ENCODE results near the gene INSC.

The INSC gene

DNA sequence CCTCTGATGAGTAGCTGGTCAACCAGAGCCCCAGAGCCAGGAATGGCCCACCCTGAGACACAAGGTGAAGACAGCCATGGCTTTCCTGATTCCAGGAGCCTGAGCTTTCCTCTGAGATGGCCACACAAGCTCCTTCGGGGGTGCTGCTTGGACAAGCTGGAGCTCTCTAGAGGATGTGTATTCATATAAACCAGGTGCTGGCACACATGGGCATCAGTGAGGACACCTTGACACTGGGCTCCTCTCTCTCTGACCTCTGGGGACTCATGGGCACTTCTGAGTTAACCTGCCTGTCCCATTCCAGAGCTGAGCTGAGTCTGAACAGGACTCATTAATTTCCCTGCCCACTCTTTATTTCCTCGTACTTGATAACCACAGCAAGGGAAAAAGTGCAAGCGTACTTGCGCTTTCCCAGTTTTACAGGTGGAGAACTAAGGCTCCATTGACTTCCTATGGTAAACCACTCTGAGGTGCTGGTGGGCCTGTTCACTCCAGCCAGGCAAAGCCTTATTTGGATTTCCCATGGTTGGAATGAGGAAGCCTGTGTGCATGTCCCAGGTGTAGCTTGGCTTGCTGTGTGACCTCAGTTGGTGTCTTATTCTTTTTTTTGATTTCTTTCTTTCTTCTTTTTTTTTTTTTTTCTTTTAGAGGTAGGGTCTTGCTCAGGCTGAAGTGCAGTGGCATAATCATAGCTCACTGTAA, 25.4 kb downstream of the INSC start:
- no peak overlapping the region for H3K4me3 ChIP-seq (ENCODE audit: control insufficient read depth, low read depth, low read length)
- TF ChIP-seq, protein P1, sequence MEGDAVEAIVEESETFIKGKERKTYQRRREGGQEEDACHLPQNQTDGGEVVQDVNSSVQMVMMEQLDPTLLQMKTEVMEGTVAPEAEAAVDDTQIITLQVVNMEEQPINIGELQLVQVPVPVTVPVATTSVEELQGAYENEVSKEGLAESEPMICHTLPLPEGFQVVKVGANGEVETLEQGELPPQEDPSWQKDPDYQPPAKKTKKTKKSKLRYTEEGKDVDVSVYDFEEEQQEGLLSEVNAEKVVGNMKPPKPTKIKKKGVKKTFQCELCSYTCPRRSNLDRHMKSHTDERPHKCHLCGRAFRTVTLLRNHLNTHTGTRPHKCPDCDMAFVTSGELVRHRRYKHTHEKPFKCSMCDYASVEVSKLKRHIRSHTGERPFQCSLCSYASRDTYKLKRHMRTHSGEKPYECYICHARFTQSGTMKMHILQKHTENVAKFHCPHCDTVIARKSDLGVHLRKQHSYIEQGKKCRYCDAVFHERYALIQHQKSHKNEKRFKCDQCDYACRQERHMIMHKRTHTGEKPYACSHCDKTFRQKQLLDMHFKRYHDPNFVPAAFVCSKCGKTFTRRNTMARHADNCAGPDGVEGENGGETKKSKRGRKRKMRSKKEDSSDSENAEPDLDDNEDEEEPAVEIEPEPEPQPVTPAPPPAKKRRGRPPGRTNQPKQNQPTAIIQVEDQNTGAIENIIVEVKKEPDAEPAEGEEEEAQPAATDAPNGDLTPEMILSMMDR (conservative IDR thresholded peaks at IDR 0.05; ENCODE audit: control insufficient read depth, insufficient read depth, low read depth, low read length), result no peak
- no peak for DNase-seq (ENCODE audit: low read depth)

DNA sequence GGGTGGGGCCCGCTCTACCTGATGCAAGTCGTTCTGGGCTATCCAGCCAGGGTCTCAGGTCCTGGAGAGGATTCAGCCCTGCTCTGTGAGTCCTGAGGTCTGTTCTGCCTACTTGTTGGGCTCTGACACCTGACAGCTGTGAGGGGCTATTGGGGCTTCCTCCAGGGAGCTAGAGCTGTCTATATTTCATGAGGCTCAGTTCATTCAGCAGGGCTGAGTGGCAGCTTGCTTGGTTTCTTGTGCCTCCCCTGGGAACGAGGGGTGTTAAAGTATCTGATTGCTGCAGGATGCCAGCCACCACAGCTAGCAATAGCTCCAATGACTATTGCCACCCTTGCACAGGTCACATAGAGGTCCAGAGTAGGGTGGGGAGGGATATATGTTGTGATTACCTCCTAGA, 26.7 kb downstream of the INSC start:
- DNase-seq (ENCODE audit: low read depth), result no peak
- TF ChIP-seq, protein P1 (conservative IDR thresholded peaks at IDR 0.05; ENCODE audit: control insufficient read depth, insufficient read depth, low read depth, low read length), result no peak
- H3K4me3 ChIP-seq (ENCODE audit: control insufficient read depth, low read depth, low read length), result no peak overlapping the region

DNA sequence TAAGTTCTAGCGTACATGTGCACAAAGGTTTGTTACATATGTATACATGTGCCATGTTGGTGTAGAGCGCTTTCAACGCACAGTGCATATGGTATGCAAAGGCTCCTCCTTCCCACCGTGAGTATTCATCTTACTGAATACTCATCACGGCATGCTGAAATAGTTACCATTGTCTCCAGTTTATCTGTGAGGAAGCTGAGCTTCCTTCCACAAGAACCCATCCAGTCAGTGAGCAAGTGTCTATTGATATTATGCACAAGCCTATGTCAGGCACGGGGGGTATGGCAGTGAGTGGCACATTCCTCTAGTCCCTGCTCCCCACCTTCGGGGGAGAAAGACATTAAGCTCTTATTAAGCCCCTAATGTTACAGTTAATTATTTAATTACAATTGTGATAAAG, 28.1 kb downstream of the INSC start:
- TF ChIP-seq, protein P1 (conservative IDR thresholded peaks at IDR 0.05; ENCODE audit: control insufficient read depth, insufficient read depth, low read depth, low read length), result no peak
- no peak for DNase-seq (ENCODE audit: low read depth)
- no peak overlapping the region for H3K4me3 ChIP-seq (ENCODE audit: control insufficient read depth, low read depth, low read length)

DNA sequence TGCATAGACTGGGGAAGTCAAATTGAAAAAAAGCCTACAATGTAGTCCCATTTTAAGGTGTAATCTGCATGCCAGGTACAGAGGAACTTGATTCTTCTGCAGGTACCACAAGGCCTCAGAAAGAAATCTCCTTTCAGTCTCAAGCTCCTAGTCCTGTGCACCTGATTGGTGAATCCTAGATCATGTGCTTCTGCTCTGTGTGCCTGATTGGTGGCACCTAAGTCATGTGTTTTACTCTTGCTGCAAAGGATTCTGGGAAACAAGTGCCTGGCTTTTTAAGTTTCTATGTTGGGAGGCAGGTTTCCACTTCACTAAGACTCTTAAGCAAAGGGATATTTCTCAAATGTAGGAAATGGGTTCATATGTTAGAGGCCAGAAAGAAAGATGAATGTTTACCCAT, 29.1 kb downstream of the INSC start:
- TF ChIP-seq, protein P1 (conservative IDR thresholded peaks at IDR 0.05; ENCODE audit: control insufficient read depth, insufficient read depth, low read depth, low read length), result no peak
- DNase-seq (ENCODE audit: low read depth), result no peak
- no peak overlapping the region for H3K4me3 ChIP-seq (ENCODE audit: control insufficient read depth, low read depth, low read length)

DNA sequence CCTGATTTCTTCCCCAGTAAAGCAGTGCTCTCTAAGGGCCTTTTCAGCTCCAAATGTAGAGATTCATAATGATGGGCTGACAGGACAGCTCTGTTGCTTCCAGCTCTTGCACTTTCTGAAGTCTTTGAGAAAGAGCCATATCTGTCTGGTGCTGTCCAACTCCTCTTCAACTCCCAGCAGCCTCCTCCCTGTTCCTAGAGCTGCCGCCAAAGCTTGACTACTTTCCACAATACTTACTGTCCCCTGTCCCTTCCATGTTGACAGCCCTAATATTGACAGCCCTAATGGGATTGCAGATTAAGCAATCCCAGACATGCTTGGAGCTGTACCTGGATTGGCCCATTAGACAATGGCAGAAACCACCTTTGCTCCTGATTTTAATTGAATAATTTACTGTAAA, 29.6 kb downstream of the INSC start:
- no peak overlapping the region for H3K4me3 ChIP-seq (ENCODE audit: control insufficient read depth, low read depth, low read length)
- TF ChIP-seq, protein P1 (conservative IDR thresholded peaks at IDR 0.05; ENCODE audit: control insufficient read depth, insufficient read depth, low read depth, low read length), result no peak
- no peak for DNase-seq (ENCODE audit: low read depth)

DNA sequence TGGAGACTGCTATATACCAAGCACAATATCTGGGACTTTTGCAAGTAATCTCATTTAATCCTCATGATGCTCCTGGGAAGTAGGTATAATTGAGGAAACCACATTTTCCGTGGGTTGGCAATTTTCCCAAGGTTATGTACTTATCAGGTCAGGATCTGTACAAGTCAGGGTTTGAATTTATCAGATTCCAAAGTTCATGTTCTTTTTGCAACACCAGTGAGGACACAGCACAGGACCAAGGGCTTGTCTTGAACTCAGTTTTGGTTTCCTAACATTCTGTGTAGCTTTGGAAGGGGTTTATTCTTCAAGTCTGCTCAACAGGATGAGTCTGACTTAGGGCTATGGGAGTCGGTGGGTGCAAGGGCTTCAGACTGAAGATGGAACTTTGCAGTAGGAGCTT, 30.4 kb downstream of the INSC start:
- no peak for DNase-seq (ENCODE audit: low read depth)
- H3K4me3 ChIP-seq (ENCODE audit: control insufficient read depth, low read depth, low read length), result no peak overlapping the region
- TF ChIP-seq, protein P1 (conservative IDR thresholded peaks at IDR 0.05; ENCODE audit: control insufficient read depth, insufficient read depth, low read depth, low read length), result no peak

DNA sequence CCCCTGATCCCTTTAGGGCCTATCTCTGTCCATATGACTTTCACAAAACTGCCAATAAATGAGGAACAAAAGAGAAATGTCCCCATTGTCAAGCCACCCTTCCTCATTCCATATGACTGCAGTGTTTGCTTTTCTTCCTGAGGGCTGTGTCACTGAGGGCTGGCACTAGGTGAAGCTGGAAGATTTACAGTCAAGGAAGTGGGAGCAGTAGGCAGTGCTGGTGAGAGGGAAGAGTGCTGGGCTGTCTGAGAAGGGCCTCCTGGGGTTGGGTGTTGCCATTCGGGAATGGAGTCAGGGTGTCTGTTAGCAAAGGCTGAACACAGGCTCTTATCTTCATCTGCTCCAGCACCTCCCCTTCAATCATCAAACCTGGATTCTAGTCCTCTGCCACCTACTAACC, 30.9 kb downstream of the INSC start:
- no peak for DNase-seq (ENCODE audit: low read depth)
- TF ChIP-seq, protein P1 (conservative IDR thresholded peaks at IDR 0.05; ENCODE audit: control insufficient read depth, insufficient read depth, low read depth, low read length), result no peak
- H3K4me3 ChIP-seq (ENCODE audit: control insufficient read depth, low read depth, low read length), result no peak overlapping the region

All from fibroblast of mammary gland (primary cell).